ENCODE measurements around the gene UBA1.

UBA1 gene

DNA sequence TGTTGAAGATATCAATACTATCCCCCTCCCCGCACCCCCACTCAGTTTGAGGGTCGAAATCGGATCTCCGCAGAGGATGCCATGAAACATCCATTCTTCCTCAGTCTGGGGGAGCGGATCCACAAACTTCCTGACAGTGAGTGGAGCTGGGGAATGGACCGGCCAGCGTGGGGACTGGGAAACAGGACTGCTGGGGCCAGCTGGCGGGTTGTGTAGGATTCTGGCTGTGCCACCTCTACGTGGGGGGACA is 33.6 kb downstream of the UBA1 start:
- no peak overlapping the region for H3K27ac ChIP-seq (ENCODE audit: low read depth, low read length)
- peaks cover 2% of the 10 kb centered on the region for H3K36me3 ChIP-seq (ENCODE audit: control insufficient read depth, insufficient read depth, low read length)
- H3K4ac ChIP-seq (ENCODE audit: low read depth, low read length), result no peak overlapping the region
- H2BK120ac ChIP-seq (ENCODE audit: low read depth, low read length), result no peak overlapping the region
- H3K79me1 ChIP-seq (ENCODE audit: low read length), result no peaks in the 10 kb centered on the region
- no peak overlapping the region for H3K9ac ChIP-seq (ENCODE audit: low read length)
- WGBS (ENCODE audit: extremely low coverage, insufficient coverage, low lambda C conversion rate), result no CpG with 5 or more reads among the region's 9 CpGs
- H2AK5ac ChIP-seq (ENCODE audit: low read length), result no peak overlapping the region
- H3K4me1 ChIP-seq (ENCODE audit: control insufficient read depth, low read depth, low read length), result no peaks in the 10 kb centered on the region
- H3K18ac ChIP-seq (ENCODE audit: low read length), result no peak overlapping the region
- no peak overlapping the region for H3K4me3 ChIP-seq (ENCODE audit: low read length)
- H2BK5ac ChIP-seq (ENCODE audit: low read length), result no peak overlapping the region
- no peak overlapping the region for H3K56ac ChIP-seq (ENCODE audit: low read length)
- H3K79me2 ChIP-seq (ENCODE audit: control insufficient read depth, insufficient read depth, low read length), result no peaks in the 10 kb centered on the region
- H4K8ac ChIP-seq (ENCODE audit: low read depth, low read length), result no peak overlapping the region
- no peak for DNase-seq
- no peak overlapping the region for H3K23ac ChIP-seq (ENCODE audit: low read length)
- no peak overlapping the region for H3K4me2 ChIP-seq (ENCODE audit: low read length)
- H4K5ac ChIP-seq (ENCODE audit: low read length), result no peak overlapping the region
- H2BK15ac ChIP-seq (replicated peaks; ENCODE audit: low read depth), result no peak overlapping the region
- no peaks in the 10 kb centered on the region for H3K27me3 ChIP-seq (ENCODE audit: insufficient read depth, low read length, poor library complexity)

DNA sequence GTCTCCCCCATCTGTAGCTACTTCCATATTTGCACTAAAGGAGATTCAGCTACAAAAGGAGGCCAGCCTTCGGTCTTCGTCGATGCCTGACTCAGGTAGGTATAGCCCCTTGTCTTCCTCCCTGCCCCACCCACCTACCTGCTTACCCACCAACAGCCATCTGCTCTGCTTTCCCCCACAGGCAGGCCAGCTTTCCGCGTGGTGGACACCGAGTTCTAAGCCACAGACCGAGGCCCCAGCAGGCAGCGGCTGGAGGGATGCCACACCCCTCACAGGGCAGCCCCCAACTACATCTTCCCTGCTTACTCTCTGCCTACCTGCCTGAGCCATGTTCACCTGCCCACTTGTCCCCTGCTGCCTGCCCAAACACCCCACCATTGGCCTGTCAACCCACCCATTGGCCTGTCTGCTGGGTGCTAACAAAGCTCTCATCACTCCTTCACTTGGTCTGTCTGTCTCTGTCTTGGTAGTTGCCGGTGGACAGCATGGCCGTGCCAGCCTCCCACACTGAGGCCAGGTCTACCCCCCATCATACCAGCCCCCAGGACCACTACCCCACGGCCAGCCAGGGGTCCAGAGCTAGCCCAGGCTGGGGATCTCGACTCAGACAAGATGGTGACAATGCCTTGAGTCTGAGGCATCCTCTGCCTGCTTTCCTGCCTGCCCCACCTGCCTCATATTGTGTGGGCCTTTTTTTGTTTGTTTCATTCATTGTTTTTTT is 35.1 kb downstream of the UBA1 start:
- Histone ChIP-seq H4K5ac (ENCODE audit: low read length) (no peak overlapping the region), H3K9ac (ENCODE audit: low read length) (no peak overlapping the region), H3K4me2 (ENCODE audit: low read length) (no peak overlapping the region), H3K27ac (ENCODE audit: low read depth, low read length) (no peak overlapping the region), H2BK15ac (replicated peaks; ENCODE audit: low read depth) (no peak overlapping the region), H2AK5ac (ENCODE audit: low read length) (no peak overlapping the region), H2BK120ac (ENCODE audit: low read depth, low read length) (no peak overlapping the region), H3K79me2 (ENCODE audit: control insufficient read depth, insufficient read depth, low read length) (no peaks in the 10 kb centered on the region), H3K27me3 (ENCODE audit: insufficient read depth, low read length, poor library complexity) (no peaks in the 10 kb centered on the region), H3K79me1 (ENCODE audit: low read length) (no peaks in the 10 kb centered on the region), H2BK5ac (ENCODE audit: low read length) (no peak overlapping the region), H3K4me3 (ENCODE audit: low read length) (no peak overlapping the region), H3K23ac (ENCODE audit: low read length) (no peak overlapping the region), H3K4ac (ENCODE audit: low read depth, low read length) (no peak overlapping the region), H3K18ac (ENCODE audit: low read length) (no peak overlapping the region), H3K56ac (ENCODE audit: low read length) (no peak overlapping the region), H3K4me1 (ENCODE audit: control insufficient read depth, low read depth, low read length) (no peaks in the 10 kb centered on the region), H3K36me3 (ENCODE audit: control insufficient read depth, insufficient read depth, low read length) (peaks cover 2% of the 10 kb centered on the region), H4K8ac (ENCODE audit: low read depth, low read length) (no peak overlapping the region)
- no CpG with 5 or more reads among the region's 12 CpGs for WGBS (ENCODE audit: extremely low coverage, insufficient coverage, low lambda C conversion rate)
- DNase-seq, result no peak

- Histone ChIP-seq H3K18ac (ENCODE audit: low read length) (no peak overlapping the region), H2AK5ac (ENCODE audit: low read length) (no peak overlapping the region), H3K4me2 (ENCODE audit: low read length) (no peak overlapping the region), H3K79me2 (ENCODE audit: control insufficient read depth, insufficient read depth, low read length) (no peaks in the 10 kb centered on the region), H2BK15ac (replicated peaks; ENCODE audit: low read depth) (no peak overlapping the region), H2BK120ac (ENCODE audit: low read depth, low read length) (no peak overlapping the region), H2BK5ac (ENCODE audit: low read length) (no peak overlapping the region), H3K56ac (ENCODE audit: low read length) (no peak overlapping the region), H3K4me1 (ENCODE audit: control insufficient read depth, low read depth, low read length) (no peaks in the 10 kb centered on the region), H4K5ac (ENCODE audit: low read length) (no peak overlapping the region), H3K23ac (ENCODE audit: low read length) (no peak overlapping the region), H3K9ac (ENCODE audit: low read length) (no peak overlapping the region), H3K79me1 (ENCODE audit: low read length) (no peaks in the 10 kb centered on the region), H4K8ac (ENCODE audit: low read depth, low read length) (no peak overlapping the region), H3K27me3 (ENCODE audit: insufficient read depth, low read length, poor library complexity) (no peaks in the 10 kb centered on the region), H3K4ac (ENCODE audit: low read depth, low read length) (no peak overlapping the region), H3K36me3 (ENCODE audit: control insufficient read depth, insufficient read depth, low read length) (peaks cover 2% of the 10 kb centered on the region), H3K4me3 (ENCODE audit: low read length) (no peak overlapping the region), H3K27ac (ENCODE audit: low read depth, low read length) (no peak overlapping the region)
- DNase-seq, result no peak
- WGBS (ENCODE audit: extremely low coverage, insufficient coverage, low lambda C conversion rate), result no CpG with 5 or more reads among the region's 6 CpGs
Measured at GRCh38 chrX:47229427-47229826, 35.8 kb downstream of the UBA1 start.

DNA sequence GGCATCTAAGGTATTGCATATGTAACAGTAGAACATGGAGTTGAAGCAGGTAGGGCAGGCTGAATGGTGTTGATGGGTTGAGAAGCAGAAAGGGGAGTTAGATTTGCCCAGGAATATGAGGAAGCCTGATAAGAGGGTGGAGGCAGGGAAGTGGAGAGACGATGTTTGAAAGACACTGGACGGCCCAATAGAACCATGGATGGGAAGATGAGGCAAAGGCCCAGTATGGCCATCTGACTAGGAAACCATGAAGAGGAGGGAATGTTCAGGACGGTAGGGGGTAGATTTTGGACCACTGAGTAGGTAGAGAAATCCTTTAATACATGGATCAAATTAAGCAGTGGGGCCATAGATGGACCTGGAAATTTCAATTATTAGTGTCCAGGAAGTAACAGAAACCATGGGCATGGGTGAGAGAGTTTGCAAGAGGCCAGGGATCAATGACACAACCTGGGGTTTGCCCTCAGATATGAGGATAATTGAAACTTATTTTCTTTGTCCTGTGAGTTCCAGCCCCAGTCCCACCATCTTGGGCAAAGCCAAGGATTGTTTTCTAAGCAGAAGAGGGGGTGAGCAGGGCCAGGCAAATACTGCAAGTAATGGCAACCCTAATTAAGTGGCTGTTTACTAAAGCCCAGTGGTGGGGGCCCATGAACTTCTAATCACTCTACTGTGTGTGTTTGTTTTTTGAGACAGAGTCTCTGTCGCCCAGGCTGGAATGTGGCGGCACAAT is 36.7 kb downstream of the UBA1 start:
- no peaks in the 10 kb centered on the region for H3K79me1 ChIP-seq (ENCODE audit: low read length)
- no peak overlapping the region for H3K27ac ChIP-seq (ENCODE audit: low read depth, low read length)
- no peak overlapping the region for H2AK5ac ChIP-seq (ENCODE audit: low read length)
- no peak overlapping the region for H3K56ac ChIP-seq (ENCODE audit: low read length)
- H3K4me1 ChIP-seq (ENCODE audit: control insufficient read depth, low read depth, low read length), result no peaks in the 10 kb centered on the region
- no peak overlapping the region for H2BK15ac ChIP-seq (replicated peaks; ENCODE audit: low read depth)
- no peak overlapping the region for H4K5ac ChIP-seq (ENCODE audit: low read length)
- no peak overlapping the region for H3K9ac ChIP-seq (ENCODE audit: low read length)
- no peak overlapping the region for H3K4me3 ChIP-seq (ENCODE audit: low read length)
- H2BK5ac ChIP-seq (ENCODE audit: low read length), result no peak overlapping the region
- H2BK120ac ChIP-seq (ENCODE audit: low read depth, low read length), result no peak overlapping the region
- peaks cover 2% of the 10 kb centered on the region for H3K79me2 ChIP-seq (ENCODE audit: control insufficient read depth, insufficient read depth, low read length)
- WGBS (ENCODE audit: extremely low coverage, insufficient coverage, low lambda C conversion rate), result no CpG with 5 or more reads among the region's 5 CpGs
- no peak overlapping the region for H3K4me2 ChIP-seq (ENCODE audit: low read length)
- H3K18ac ChIP-seq (ENCODE audit: low read length), result no peak overlapping the region
- DNase-seq, result no peak
- no peak overlapping the region for H3K23ac ChIP-seq (ENCODE audit: low read length)
- H4K8ac ChIP-seq (ENCODE audit: low read depth, low read length), result no peak overlapping the region
- H3K27me3 ChIP-seq (ENCODE audit: insufficient read depth, low read length, poor library complexity), result no peaks in the 10 kb centered on the region
- H3K36me3 ChIP-seq (ENCODE audit: control insufficient read depth, insufficient read depth, low read length), result peaks cover 2% of the 10 kb centered on the region
- H3K4ac ChIP-seq (ENCODE audit: low read depth, low read length), result no peak overlapping the region

DNA sequence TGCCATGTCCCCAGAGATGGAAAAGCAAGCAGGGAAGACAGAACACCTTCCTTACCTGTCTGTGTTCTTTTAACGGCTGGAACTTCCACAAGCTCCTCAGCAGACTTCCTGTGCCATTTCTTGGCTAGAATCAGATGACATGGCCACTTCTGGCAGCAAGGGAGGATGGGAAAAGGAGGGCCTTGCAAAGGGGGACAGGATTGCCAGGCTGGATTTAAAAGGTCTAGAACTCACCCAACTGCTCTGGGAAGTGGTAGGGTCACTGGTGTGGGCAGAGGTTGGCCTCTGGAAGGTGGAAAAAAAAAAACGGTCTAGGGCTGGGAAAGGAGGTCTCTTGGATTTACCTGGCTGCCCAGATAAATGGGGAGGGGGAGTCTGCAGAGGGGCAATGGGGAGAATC is 37.5 kb downstream of the UBA1 start:
- Histone ChIP-seq H3K4me1 (ENCODE audit: control insufficient read depth, low read depth, low read length) (no peaks in the 10 kb centered on the region), H3K4me3 (ENCODE audit: low read length) (no peak overlapping the region), H4K8ac (ENCODE audit: low read depth, low read length) (no peak overlapping the region), H3K36me3 (ENCODE audit: control insufficient read depth, insufficient read depth, low read length) (peaks cover 2% of the 10 kb centered on the region), H4K5ac (ENCODE audit: low read length) (no peak overlapping the region), H3K27me3 (ENCODE audit: insufficient read depth, low read length, poor library complexity) (no peaks in the 10 kb centered on the region), H3K4me2 (ENCODE audit: low read length) (no peak overlapping the region), H2AK5ac (ENCODE audit: low read length) (no peak overlapping the region), H3K79me1 (ENCODE audit: low read length) (no peaks in the 10 kb centered on the region), H2BK120ac (ENCODE audit: low read depth, low read length) (no peak overlapping the region), H3K56ac (ENCODE audit: low read length) (no peak overlapping the region), H2BK15ac (replicated peaks; ENCODE audit: low read depth) (no peak overlapping the region), H3K18ac (ENCODE audit: low read length) (no peak overlapping the region), H3K23ac (ENCODE audit: low read length) (no peak overlapping the region), H3K4ac (ENCODE audit: low read depth, low read length) (no peak overlapping the region), H2BK5ac (ENCODE audit: low read length) (no peak overlapping the region), H3K79me2 (ENCODE audit: control insufficient read depth, insufficient read depth, low read length) (peaks cover 10% of the 10 kb centered on the region), H3K27ac (ENCODE audit: low read depth, low read length) (no peak overlapping the region), H3K9ac (ENCODE audit: low read length) (no peak overlapping the region)
- DNase-seq, result no peak
- WGBS (ENCODE audit: extremely low coverage, insufficient coverage, low lambda C conversion rate), result no CpG with 5 or more reads among the region's 2 CpGs
